Measurements from ENCODE around the gene DACT3.

DNA sequence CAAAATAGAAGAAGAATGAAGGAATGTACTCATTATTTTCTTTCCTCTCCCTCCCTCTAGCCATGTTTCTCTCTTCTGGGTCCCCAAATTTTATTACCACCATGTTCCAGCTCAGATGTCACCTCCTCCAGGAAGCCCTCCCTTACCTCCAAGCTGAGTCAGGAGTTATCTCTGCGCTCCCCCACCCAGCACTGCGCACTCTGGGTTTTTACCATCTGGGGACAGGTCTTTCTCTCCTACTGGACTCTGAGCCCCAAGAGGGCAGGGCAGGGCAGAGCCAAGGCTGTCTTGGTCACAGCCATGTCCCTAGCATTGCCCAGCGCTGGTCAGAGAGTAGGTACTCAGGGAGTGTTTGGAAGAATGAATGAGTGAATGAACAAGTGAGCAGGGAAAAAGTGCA, 27.9 kb downstream of the DACT3 start:
- TF ChIP-seq, protein P1, sequence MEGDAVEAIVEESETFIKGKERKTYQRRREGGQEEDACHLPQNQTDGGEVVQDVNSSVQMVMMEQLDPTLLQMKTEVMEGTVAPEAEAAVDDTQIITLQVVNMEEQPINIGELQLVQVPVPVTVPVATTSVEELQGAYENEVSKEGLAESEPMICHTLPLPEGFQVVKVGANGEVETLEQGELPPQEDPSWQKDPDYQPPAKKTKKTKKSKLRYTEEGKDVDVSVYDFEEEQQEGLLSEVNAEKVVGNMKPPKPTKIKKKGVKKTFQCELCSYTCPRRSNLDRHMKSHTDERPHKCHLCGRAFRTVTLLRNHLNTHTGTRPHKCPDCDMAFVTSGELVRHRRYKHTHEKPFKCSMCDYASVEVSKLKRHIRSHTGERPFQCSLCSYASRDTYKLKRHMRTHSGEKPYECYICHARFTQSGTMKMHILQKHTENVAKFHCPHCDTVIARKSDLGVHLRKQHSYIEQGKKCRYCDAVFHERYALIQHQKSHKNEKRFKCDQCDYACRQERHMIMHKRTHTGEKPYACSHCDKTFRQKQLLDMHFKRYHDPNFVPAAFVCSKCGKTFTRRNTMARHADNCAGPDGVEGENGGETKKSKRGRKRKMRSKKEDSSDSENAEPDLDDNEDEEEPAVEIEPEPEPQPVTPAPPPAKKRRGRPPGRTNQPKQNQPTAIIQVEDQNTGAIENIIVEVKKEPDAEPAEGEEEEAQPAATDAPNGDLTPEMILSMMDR (conservative IDR thresholded peaks at IDR 0.05; ENCODE audit: low read length) = no peak
- TF ChIP-seq EZH2phosphoT487 (IDR thresholded peaks at IDR 0.05; ENCODE audit: borderline replicate concordance) = no peak

Measured in Loucy (cell line).